ENCODE data around the gene IRS1. TPM values are rescaled to one million over a fixed set of nuclear protein-coding genes. Genes with fewer than 3 reads are reported as not detected.
A peak's percentile ranks its signal among the peaks of the same experiment; 100 is the strongest.

The IRS1 gene
- total and polyA plus RNA-seq, 12 donors = 10.0 to 55.7 (median 25.0) TPM

GRCh38 chr2:226798422-226799210, 1.0 kb downstream of the IRS1 start:
- WGBS, 4 donors = 0 to 4% (median 3%) methylated on average over 14 to 80 of the region's 80 CpGs
- Histone ChIP-seq H3K27ac (peak overlapping the region; percentile 3 to 94 (median 89)), H3K27me3 (no peaks in the 10 kb centered on the region), H3K9me3 (replicated peaks in 1 of 3) (no peaks in the 10 kb centered on the region), H3K4me1 (replicated peaks in 1 of 2) (peaks cover 38 to 43% of the 10 kb centered on the region in 2 donors), H3K36me3 (replicated peaks in 1 of 2) (no peaks in the 10 kb centered on the region), H3K4me3 (peak overlapping the region; percentile 63 to 86 (median 80))
- peak; percentile 42 to 70 (median 57) for DNase-seq
- intact Hi-C loops (cut with DNase I) = loop anchor here (5.0 to 10.0 kb wide), 6 partner anchors 134 to 906 kb away; no protein-coding TSS in a partner anchor
- TF ChIP-seq CTCF (IDR thresholded peaks at IDR 0.05) (no peak), POLR2A (IDR thresholded peaks at IDR 0.05) (no peak)

- no peak for TF ChIP-seq POLR2A (IDR thresholded peaks at IDR 0.05)
- no peak for TF ChIP-seq CTCF (IDR thresholded peaks at IDR 0.05)
- H3K27me3 ChIP-seq = no peaks in the 10 kb centered on the region
- no peaks in the 10 kb centered on the region for H3K36me3 ChIP-seq (replicated peaks in 1 of 2)
- peak overlapping the region in 3 of 4 donors; percentile 63 to 86 (median 84) for H3K4me3 ChIP-seq
- H3K9me3 ChIP-seq (replicated peaks in 1 of 3) = no peaks in the 10 kb centered on the region
- intact Hi-C loops (cut with DNase I) = loop anchor here (5.0 to 10.0 kb wide), 6 partner anchors 133 to 906 kb away; no protein-coding TSS in a partner anchor
- peaks cover 39 to 46% of the 10 kb centered on the region in 2 donors for H3K4me1 ChIP-seq (replicated peaks in 1 of 2)
- peak overlapping the region in 4 of 5 donors; percentile 82 to 94 (median 90) for H3K27ac ChIP-seq
- DNase-seq = peak in 4 of 7 donors; percentile 26 to 45 (median 41)
- WGBS, 4 donors = 42 to 74% (median 45%) methylated on average over 9 to 23 of the region's 23 CpGs; no CpG with 5 or more reads in 1 of the 4 donors
Measured at GRCh38 chr2:226797989-226798421, 1.6 kb downstream of the IRS1 start.

DNA sequence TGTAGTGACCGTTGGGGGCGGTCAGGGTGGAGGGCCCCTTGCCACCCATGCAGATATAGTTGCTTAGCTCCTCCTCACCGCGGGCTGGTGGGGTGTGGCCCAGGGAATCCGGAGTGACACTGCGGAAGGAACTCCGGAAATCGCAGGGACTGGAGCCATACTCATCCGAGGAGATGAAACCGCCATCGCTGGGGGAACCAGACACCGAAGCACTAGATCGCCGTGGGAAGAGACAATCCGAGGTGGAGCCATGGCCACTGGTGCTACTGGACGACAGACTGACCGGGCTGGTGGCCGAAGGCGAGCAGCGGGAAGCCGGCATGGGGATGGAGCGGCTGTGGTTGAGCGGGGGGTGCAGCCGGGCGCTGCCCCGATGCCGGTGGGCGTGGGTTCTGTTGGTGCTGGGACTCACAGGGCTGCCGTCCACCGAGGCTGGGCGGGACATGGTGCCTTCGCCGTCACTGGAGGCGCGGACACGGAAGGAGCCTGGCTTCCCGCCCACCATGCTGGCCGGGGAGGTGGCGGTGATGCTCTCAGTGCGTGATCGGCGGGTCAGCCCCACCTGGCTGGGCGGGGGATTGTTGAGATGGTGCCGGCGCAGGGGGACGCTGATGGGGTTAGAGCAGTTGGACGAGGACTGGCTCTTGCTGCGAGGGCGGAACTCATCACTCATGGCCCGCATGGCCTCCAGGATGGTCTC, 2.2 kb downstream of the IRS1 start:
- Histone ChIP-seq H3K9me3 (replicated peaks in 1 of 3) (no peaks in the 10 kb centered on the region), H3K27me3 (no peaks in the 10 kb centered on the region), H3K27ac (peak overlapping the region in 4 of 5 donors; percentile 82 to 94 (median 91)), H3K4me3 (peak overlapping the region in 2 of 4 donors; percentile 63 to 86), H3K4me1 (replicated peaks in 1 of 2) (peaks cover 41 to 50% of the 10 kb centered on the region in 2 donors), H3K36me3 (replicated peaks in 1 of 2) (no peaks in the 10 kb centered on the region)
- DNase-seq = peak; percentile 42 to 64 (median 60)
- TF ChIP-seq POLR2A (IDR thresholded peaks at IDR 0.05) (no peak), CTCF (IDR thresholded peaks at IDR 0.05) (no peak)
- intact Hi-C loops (cut with DNase I) = loop anchor here (5.0 to 10.0 kb wide), 6 partner anchors 133 to 905 kb away; no protein-coding TSS in a partner anchor
- 73 to 89% (median 83%) methylated on average over 33 to 50 of the region's 50 CpGs for whole genome bisulfite sequencing, 4 donors

DNA sequence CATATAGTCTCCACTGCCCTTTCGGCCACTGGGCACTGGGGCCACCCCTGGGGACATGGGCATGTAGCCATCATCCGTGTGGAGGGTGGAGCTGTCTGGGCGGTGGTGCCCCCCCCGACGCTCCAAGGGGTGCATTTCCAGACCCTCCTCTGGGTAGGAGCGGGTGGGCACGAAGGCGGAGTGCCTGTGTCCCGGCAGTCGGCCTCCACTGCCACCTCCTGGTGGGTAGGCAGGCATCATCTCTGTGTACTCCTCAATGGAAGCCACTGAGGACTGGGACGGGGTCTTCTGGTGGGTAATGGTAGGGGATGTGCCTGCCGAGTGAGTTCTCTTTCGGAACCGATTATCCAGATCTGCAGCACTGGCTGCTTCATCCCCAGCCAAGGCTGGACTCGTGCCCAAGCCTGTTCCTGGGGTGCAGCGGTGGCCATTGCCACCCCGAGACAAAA, 2.8 kb downstream of the IRS1 start:
- H3K4me3 ChIP-seq = peak overlapping the region in 2 of 4 donors; percentile 3 to 63
- peak; percentile 52 to 66 (median 61) for DNase-seq

More for the DNA sequence above, 2.8 kb downstream of the IRS1 start:
- Histone ChIP-seq H3K36me3 (replicated peaks in 1 of 2) (no peaks in the 10 kb centered on the region), H3K4me1 (replicated peaks in 1 of 2) (peaks cover 45 to 50% of the 10 kb centered on the region in 2 donors), H3K27ac (peak overlapping the region in 4 of 5 donors; percentile 77 to 94 (median 91)), H3K9me3 (replicated peaks in 1 of 3) (no peaks in the 10 kb centered on the region), H3K27me3 (no peaks in the 10 kb centered on the region)
- intact Hi-C loops (cut with DNase I) = loop anchor here (5.0 to 10.0 kb wide), 6 partner anchors 132 to 905 kb away; no protein-coding TSS in a partner anchor
- TF ChIP-seq POLR2A (IDR thresholded peaks at IDR 0.05) = no peak
- TF ChIP-seq CTCF (IDR thresholded peaks at IDR 0.05) = peak; percentile 23 to 71 (median 58)
- WGBS, 4 donors = 32 to 46% (median 46%) methylated on average over 11 to 17 of the region's 17 CpGs; no CpG with 5 or more reads in 1 of the 4 donors
